T-helper 1 cell (primary cell): ENCODE measurements around the gene SPG21.

Experiments
- DNase-seq, 5 donors: peaks; one replicate each; pipeline ENCODE4 v3.0.0-alpha.2; 2012 to 2020

The SPG21 gene

GRCh38 chr15:64938192-64938591 is 51.5 kb downstream of the SPG21 start:
- DNase-seq = no peak

- no peak for DNase-seq
Measured at GRCh38 chr15:64934023-64934422, 55.7 kb downstream of the SPG21 start.

GRCh38 chr15:64931381-64931780 is 58.3 kb downstream of the SPG21 start:
- no peak for DNase-seq

- DNase-seq = no peak
Measured at GRCh38 chr15:64930778-64931371, 58.8 kb downstream of the SPG21 start.

- no peak for DNase-seq
Measured at GRCh38 chr15:64930019-64930652, 59.6 kb downstream of the SPG21 start.

- no peak for DNase-seq
Measured at GRCh38 chr15:64928626-64929220, 61.0 kb downstream of the SPG21 start.

GRCh38 chr15:64926661-64927060 is 63.1 kb downstream of the SPG21 start:
- DNase-seq = no peak

GRCh38 chr15:64925335-64926330 is 64.1 kb downstream of the SPG21 start:
- DNase-seq = no peak

- no peak for DNase-seq
Measured at GRCh38 chr15:64923546-64923945, 66.2 kb downstream of the SPG21 start.

GRCh38 chr15:64921711-64922110 is 68.0 kb downstream of the SPG21 start:
- no peak for DNase-seq

- no peak for DNase-seq
Measured at GRCh38 chr15:64919721-64920120, 70.0 kb downstream of the SPG21 start.

GRCh38 chr15:64917211-64917610 is 72.5 kb downstream of the SPG21 start:
- no peak for DNase-seq

GRCh38 chr15:64916365-64916764 is 73.3 kb downstream of the SPG21 start:
- no peak for DNase-seq

- no peak for DNase-seq
Measured at GRCh38 chr15:64915518-64916227, 74.0 kb downstream of the SPG21 start.
